Fibroblast of peridontal ligament (primary cell): ENCODE results near the gene ESYT2.

ENCODE experiments used
- DNase-seq: peaks from one replicate; pipeline ENCODE4 v3.0.0-alpha.2; 2010; ENCODE audit errors: extremely low read depth

The ESYT2 gene

DNA sequence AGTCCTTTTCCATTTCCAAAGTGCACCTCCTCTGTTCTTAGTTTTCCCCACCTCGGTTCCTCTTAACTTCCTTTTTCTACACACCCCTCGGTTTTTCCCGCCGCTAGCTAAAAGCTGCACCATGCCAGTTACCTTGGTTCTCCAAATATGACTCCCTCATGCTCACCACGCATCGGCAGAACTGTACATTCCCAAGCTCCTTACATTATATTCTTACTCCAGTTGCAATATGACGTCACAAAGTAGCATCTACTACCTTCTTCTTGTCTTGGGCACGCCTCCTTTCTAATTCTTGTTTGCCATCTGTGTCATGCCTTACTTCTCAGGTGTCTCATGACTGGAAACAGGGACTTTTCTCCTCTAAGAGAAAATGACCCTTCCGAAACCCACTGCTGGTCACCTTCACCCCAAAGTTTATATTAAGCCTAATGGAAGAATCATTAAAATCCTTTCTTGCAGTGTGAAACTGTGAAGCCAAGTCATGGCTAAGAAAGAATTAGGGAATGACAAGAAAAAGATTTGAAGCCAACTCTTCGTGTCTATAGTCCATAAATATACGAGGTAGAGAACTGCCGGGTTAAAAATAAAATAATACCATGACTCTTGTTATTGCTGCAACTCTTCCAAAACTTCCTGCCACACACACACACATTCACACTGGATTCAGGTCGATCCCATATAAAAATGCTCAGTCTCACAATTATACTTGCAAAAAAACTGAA, 1.7 kb downstream of the ESYT2 start:
- DNase-seq = peak; percentile 26

GRCh38 chr7:158825628-158826289, 3.5 kb downstream of the ESYT2 start:
- DNase-seq = no peak

DNA sequence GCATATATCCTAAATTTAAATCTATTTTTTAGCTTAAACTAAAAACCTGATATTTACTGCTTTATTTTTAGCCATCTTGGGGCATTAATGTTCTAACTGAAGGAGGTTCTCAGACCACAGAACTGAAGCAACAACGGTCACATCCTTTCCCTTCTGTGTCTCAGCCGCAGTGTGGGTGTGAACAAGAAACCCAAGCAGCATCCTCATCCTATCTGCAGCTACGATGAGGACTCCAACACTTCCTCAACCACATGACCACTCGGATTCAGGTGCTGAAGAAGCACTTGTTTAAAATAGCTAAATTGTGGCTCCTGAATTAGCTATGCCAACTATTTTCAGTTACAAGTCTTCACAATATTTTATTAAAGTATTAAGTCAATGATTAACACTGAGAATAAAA, 5.3 kb downstream of the ESYT2 start:
- no peak for DNase-seq

GRCh38 chr7:158821171-158822031, 7.9 kb downstream of the ESYT2 start:
- DNase-seq = peak; percentile 77

- DNase-seq = no peak
Observed at GRCh38 chr7:158820656-158821055, 8.7 kb downstream of the ESYT2 start.

DNA sequence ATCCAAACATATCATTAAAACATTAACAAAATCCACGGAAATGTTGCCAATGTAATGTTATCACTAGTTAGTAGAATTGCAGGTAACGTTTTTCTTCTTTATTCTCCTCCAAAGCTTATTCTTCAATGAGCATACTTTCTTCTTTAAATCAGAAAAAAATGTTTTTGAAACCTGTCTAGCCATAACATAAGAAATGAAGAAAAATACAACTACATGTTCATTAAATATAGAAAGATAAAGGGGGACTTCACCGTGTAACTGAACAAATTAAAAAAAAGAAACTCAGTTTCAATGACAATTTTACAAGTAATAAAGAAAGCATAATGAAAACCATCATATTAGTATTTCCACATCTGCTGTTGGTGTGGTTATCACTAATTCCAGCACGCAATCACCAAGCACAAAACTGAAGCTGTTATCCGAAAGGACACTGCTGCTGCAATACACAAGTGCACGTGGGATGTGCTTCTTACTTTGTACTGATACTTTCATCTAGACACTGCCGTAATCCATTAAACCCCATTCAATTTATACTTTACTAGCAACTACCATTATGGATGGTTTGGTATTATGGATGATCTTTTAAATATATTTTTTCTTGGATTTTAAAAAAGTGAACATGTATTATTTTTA, 9.6 kb downstream of the ESYT2 start:
- no peak for DNase-seq

DNA sequence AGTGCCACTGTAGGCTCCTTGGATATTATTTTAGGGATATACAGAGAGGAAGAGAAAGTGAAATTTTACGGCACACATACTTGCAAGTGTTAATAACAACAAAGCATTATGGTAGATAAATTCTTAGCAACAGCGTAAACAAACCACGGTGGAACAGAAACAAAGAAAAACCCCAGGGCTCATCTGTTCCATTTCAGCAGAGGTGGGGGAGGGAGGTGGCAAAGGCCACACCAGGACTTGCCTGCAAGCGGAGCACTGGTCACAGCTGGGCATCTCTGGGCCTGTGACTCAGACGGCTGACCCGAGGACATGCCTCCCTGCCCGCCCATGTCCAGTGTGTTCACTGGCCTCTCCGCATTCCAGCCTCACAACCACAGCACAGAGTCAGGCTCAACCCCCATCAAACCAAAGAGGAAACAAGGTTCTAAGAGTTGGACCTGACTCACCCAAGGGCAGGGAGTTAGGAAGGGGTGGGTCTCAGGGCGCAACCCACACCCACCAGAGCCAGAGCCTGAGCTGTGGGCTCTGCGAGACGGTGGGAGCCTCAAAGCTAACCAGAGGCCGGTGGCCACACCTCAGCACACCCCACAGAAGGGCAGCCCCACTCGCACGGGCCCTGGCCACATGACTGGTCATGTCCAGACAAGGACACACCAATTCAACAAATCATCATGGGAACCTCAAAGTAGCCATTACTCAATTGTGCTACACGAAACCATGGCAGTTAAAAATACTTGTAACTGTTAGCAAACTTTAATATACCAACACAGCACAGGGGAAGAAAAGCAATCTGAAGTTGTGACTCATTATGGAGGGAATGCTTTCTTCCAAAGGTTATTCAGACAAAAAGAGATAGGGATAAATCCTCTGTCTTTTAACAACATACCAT, 10.7 kb downstream of the ESYT2 start:
- DNase-seq = peak; percentile 93

DNA sequence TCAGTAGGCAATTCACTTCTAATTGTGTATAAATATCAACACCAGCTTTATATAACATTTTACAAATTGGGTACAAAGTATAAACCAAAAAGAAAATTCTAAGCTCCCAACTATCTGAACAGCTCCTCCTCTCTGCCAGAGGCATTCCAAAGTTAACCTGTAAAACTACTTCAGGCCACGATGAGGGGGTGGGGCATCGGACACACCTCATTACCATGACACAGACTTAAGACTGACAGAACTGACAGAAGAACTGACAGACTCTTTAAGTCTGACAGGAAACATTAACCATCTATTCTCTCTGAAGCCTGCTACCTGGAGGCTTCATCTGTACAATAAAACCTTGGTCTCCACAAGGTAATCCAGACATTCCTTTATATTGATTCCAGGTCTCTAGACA, 12.3 kb downstream of the ESYT2 start:
- no peak for DNase-seq

DNA sequence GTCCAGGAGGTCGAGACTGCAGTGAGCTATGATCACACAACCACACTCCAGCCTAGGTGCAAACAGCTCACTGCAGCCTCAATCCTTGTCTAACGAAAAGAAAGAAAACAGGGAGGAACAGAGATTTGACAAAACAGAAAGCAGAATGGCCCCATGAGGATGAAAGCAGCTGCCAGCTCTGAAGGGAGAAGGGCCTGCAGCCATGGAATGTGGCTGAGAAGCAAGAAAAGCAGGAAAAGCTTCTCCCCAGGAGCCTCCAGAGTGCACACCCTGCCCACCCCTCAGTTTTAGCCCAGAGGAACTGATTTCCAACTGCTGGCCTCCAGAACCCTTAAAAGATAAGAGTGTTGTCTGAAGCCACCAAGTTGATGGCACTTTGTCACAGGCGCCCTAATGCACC, 13.0 kb downstream of the ESYT2 start:
- peak; percentile 49 for DNase-seq

DNA sequence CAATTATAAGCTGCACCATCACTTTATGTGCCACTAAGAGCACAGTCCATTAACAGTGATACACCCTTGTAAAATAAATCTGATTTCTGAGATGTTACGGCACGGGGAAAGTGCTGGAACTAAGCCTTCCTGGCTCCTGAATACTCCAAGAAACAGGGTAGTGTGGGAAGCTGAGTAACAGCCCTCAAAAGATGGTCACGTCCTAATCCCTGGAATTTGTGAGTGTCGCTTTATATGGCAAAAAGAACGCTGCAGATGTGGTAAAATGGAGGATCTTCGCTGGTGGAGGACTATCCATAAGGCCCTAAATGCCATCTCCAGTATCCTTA, 13.5 kb downstream of the ESYT2 start:
- DNase-seq = no peak

DNA sequence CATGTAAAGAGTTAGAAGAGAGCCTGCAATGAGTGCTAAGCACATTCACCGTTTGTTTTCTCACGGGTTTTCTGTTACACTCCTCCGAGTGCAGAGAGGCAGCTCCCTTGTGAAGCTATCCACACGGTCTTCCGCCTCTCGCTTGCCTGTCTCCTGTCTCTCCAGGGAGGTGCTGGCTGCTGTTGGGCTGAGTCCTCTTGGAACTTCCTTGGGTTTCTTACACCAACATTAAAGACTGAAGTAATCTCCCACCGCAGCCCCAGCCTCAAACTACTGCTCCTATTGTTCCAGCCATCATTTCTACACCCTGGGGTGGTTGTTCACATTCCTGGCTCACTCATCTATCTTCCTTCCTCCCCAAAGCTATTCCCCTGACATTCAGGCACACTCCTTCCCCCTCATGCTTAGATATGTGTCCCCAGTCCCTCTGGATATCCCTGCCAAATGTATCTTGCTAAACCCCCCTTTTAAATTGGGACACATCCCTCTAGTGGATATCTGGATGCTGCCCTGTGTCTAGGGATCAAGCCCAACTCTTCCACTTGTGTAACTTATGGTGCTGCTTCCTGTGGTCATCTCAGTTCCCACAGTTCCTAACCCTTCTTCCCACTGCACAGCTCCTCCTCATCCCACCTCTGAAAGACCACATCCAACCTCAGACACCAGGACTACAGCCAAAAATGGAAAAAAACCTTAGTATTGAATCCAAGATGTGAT, 14.1 kb downstream of the ESYT2 start:
- DNase-seq = peak; percentile 50

DNA sequence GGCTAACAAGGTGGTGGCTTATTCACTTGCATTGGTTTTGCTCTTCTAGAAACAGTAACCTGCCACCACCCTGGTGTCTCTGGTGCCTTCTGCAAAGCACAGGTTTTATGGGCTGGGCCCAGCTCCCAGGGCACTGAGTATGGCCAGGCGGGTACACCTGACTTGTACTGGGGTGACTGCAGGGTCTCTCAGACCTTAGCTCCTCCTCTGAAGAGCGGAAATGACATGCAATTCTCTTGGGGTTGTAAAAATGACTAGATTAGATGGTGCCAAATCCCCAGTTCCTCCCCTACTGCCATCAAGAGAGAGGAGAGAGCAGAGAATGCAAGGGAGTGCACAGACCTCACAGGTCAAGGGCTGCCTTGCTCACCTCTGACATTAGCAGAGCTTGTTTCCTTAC, 14.7 kb downstream of the ESYT2 start:
- DNase-seq = no peak

DNA sequence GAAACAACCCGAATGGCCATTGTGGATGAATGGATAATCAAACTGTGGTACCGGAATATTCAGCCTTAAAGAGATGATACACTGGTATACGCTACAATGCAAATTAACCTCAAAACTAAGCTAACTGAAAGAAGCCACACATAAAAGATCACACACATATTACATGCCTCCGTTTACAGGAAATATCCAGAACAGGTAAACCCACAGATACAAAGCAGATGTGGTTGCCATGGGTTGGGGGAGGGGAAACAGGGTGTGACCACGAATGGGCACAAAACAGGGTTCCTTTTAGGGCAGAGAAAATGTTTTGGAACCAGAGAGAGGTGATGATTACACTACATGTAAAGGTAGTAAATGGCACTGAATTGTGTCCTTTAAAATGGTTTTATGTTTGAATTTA, 16.6 kb downstream of the ESYT2 start:
- DNase-seq = no peak

GRCh38 chr7:158811894-158812293, 17.4 kb downstream of the ESYT2 start:
- no peak for DNase-seq

- DNase-seq = peak; percentile 57
Observed at GRCh38 chr7:158811461-158811860, 17.8 kb downstream of the ESYT2 start.

- DNase-seq = no peak
Observed at GRCh38 chr7:158810846-158811245, 18.5 kb downstream of the ESYT2 start.

GRCh38 chr7:158809596-158809995, 19.7 kb downstream of the ESYT2 start:
- no peak for DNase-seq

GRCh38 chr7:158808126-158808525, 21.2 kb downstream of the ESYT2 start:
- no peak for DNase-seq

DNA sequence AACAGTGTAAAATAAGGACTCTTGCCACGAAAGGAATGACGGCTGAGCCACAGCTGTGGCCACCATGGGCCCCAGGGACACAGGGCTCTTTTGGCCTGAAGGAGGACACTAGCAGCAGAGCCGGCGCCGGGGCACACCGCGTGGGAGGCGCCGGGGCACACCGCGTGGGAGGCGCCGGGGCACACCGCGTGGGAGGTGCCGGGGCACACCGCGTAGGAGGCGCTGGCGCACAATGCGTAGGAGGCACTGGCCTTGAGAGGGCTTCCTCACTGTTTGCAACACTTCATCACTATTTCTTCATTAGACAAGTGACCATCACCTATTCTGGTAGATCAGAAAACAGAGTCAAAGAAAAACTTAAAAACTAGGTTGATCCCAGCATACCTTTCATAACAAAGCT, 23.4 kb downstream of the ESYT2 start:
- no peak for DNase-seq

DNA sequence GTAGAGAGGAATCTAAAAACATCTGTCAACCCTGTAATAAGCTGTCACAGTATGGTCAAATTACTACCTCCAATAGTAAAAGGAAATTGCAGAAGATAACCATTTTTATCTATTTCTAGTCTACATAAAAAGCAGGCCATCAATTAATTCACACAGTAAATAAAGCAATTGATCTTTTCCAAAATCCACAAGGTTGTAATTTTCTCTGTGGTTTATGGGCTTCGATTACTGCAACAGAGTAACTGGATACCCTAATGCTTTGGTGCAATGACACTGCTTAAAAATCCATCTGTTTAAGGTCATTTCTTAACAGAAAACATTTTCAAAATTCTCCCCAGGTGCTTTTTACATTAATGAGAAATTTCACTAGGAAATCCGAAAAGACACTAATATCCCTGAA, 23.9 kb downstream of the ESYT2 start:
- DNase-seq = peak; percentile 53

DNA sequence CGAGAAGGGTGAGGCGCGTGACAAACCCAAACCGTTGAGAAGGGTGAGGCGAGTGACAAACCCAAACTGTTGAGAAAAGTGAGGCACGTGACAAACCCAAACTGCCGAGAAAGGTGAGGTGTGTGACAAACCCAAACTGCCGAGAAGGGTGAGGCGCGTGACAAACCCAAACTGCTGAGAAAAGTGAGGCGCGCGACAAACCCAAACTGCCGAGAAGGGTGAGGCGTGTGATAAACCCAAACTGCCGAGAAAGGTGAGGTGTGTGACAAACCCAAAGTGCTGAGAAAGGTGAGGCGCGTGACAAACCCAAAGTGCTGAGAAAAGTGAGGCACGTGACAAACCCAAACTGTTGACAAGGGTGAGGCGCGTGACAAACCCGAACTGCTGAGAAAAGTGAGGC, 25.0 kb downstream of the ESYT2 start:
- no peak for DNase-seq
